NCI-H1417 treated with DMSO at 0.1 percent for 48 hours (cell line): ENCODE measurements around the gene SLC22A16.
"Not testable (repeated sequence)": the region's sequence is repeated elsewhere in the genome, so short reads cannot be mapped to it uniquely, and the experiment has no call there.

ENCODE experiments used
- DNase-seq: peaks from one replicate; lab custom pipeline; 2025; lab: John Stamatoyannopoulos, UW

SLC22A16 gene, protein sequence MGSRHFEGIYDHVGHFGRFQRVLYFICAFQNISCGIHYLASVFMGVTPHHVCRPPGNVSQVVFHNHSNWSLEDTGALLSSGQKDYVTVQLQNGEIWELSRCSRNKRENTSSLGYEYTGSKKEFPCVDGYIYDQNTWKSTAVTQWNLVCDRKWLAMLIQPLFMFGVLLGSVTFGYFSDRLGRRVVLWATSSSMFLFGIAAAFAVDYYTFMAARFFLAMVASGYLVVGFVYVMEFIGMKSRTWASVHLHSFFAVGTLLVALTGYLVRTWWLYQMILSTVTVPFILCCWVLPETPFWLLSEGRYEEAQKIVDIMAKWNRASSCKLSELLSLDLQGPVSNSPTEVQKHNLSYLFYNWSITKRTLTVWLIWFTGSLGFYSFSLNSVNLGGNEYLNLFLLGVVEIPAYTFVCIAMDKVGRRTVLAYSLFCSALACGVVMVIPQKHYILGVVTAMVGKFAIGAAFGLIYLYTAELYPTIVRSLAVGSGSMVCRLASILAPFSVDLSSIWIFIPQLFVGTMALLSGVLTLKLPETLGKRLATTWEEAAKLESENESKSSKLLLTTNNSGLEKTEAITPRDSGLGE

DNA sequence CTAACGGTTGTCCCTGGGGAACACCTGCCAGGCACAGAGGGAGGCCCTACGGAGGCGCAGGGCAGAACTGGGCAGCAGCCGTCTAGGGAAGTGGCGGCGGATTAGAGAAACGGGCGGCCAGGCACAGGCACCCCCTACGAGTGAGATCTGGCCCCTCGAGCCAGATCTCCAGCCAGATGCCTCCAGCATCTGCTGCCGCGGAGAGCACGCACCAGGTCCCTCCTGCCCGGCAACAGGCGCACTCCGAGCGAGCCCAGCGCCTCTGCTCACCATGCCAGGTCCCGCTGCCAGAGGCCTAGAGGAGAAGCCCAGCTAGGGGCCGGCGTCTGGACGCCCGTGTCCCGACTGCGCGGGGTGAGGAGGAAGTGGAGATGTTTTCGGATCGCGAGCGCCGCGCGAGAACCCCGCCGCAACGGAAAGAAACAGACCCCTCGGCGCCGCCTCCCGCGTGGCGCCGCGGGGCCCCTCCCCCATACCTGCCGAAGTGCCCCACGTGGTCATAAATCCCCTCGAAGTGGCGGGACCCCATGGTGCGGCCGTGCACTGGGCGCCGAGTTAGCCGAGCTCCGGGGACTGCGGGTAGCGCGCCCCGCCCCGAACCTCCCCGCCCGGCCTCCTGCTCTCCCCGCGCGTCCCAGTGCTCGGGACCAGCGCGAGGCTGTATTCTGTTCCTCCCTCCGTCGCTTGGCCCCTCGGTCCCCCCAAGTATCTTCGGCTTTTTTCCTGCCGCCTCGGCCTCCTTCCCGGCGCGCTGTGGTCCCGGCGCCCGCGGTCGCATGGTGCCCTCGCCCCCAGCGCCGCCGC, at the start of gene SLC22A16:
Gene SLC22A16, minus strand, starts transcription at position 568 of the 804 bp plus-strand sequence. Its CDS starts 39 bp downstream, at position 529.
- no peak for DNase-seq

DNA sequence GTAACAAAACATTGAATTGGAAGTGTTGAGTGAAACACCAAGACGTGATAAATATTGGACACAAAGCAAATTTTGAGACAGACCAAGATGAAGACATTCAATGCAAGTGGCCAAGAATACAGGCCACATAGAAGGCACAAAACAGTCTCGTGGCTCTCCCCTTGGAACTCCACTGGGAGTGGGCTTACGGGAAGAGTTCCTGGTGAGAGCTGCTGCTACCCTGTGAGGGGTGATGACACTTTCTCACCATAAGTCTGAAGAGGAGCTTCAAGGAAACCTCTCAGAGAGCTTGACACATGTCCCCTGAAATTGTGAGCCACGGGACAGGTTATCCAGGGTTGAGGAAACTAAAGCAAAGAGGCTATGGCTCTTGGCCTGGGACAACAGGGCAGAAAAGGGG, 48.6 kb upstream of the SLC22A16 start:
- no peak for DNase-seq

DNA sequence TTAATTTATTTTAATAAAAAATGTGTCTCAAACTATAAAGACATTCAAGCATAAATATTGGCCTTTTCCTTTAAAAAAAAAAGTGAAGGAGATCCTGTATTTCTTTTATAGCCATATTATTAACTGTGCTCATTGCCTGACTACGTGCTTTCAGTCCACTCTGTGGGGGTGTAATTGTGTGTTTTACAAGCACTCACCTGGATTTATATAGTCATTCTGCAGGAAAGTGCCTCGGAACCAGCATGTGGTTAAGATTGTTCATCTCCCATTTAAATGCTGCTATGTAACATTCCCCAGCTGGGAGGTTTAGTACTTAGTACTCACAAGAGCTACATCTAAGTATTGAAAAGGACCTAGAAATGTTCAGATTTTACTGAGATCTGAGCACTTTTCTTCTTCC, 47.9 kb upstream of the SLC22A16 start:
- DNase-seq: peak; percentile 29

DNA sequence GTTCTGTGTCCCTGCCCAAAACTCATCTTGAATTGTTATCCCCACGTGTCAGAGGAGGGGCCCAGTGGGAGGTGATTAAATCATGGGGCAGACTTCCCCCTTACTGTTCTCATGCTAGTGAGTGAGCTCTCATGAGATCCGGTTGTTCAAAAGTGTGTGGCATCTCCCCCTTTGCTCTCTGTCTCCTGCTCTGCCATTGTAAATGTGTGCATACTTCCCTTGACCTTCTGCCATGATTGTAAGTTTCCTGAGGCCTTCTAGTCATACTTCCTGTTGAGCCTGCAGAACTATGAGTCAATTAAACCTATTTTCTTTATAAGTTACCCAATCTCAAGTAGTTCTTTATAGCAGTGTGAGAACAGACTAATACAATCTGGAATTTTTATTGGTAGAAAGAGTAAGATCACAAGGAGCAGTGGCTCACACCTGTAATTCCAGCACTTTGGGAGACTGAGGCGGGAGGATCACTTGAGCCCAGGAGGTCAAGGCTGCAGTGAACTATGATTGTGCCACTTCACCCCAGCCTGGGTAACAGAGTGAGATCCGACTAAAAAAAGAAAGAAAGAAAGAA, 47.1 kb upstream of the SLC22A16 start:
- DNase-seq: no peak

DNA sequence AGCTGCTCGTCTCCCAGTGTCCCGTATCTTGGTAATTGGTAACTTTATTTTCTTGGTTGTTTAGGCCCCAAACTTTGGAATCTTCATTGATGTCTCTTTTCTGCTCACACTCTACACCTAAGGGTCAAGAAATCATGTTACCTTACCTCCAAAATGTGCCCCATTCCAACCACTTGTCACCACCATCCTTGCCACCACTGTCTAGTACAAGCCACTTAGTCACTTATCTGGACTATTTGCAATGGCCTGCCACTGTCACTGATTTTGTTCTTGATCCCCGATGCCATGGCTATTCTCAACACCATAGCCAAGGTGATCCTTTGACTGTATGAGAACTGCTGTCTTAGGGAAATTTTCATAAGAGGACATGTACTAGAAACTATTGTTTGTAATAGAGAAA, 46.0 kb upstream of the SLC22A16 start:
- DNase-seq: no peak

DNA sequence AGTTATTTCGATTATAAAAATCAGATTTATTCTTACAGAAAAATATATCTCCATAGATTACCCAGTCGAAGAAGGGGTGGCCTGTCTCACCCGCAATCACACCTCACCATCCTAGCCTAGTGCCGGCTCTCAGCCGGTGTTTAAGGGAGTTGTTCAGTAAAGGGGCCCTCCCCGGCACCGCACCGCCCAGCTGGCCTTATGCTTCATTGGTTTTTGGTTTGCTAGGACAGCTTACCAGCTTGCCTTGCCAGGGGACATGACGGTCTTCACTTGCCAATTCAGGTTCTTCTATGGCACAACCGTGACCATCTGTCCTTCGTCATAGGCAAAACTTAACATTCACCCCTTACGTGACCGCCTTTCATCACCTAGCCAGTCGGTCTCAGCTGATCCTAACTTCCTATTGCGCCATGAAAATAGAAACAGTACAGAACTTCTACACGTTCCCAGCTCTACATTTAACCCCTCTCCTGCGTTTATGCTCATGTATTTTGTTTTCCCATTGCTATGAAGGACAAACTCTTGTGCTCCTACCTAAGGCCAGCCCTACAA, 44.7 kb upstream of the SLC22A16 start:
- no peak for DNase-seq

DNA sequence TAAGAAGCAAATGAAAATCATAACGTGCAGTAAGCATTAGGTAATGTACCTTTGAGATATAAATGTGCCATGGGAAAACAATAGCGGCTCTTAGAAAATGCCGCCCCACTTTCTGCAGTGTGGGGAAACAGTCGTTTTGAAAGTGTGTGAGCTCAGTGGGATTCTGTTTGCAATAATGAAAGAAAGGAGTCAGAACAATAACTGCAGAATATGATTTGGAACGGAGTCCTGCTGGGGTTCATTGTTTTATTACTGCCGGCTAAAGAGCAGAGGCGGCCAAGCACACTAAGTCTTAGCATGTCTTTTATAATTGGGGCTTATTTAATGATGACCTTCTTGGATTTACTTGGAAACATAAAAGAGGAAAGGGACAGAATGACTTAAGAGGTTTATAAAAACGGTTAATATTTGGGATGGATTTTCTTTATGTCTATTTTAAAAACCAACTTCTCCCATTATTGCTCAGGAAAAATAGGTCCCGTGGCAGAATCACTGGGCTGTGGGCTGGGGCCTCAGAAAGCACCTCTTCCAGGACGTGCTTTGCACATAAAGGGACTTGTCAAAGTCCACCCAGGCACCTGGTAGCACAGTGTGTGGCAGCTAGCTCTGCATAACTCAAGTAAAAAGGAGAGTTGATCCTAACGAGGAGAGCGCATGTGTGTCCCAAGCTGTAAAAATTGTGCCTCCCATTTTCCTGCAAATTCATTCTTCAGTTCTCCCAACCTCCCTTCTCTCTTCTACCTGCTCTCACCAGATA, 44.0 kb upstream of the SLC22A16 start:
- DNase-seq: peak; percentile 47

DNA sequence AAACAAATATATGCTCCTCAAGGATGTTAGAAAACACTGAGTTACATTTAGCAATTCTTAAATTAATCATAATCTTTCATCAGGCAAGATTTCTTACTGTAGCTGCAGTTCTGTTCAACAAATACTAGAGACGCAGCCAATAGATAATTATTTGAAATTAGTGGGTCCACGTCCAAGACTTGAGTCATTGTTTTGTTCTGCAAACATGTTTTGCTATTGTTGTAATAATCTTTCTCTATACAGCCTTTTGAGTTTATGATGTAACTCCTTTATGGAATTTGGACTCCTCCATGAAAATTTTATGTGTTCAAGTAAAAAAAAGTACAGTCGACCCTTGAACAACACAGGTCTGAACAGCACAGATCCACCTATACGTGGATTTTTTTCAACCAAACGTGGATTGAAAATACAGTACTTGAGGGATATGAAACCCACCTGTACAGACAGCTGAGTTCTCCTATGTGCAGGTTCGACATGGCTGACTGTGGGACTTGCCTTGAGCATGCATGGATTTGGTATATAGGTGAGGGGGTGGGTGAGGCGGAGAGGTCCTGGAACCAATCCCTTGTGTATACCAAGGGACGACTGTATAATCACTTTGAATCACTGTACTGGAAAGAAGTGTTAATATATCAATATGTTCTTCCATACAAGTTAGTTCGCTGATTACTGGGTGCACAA, 41.3 kb upstream of the SLC22A16 start:
- peak; percentile 5 for DNase-seq

DNA sequence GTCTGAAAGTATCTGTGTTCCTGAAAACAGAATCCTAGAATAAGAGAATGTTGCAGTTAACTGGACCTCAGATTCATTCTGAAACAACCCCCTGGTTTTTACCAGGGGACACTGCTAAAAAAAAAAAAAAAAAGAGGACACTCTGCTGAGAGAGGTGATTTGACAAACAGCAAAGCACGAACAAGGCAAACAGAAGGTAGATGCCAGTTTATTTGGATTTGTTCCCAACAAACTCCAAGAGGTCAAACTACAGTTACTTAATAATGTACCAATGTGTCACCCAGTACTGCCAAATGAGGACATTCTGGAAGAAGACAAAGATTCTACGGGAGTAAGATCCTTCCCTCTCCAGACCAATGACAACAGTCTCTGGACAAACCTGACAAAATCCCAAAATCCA, 40.6 kb upstream of the SLC22A16 start:
- no peak for DNase-seq

DNA sequence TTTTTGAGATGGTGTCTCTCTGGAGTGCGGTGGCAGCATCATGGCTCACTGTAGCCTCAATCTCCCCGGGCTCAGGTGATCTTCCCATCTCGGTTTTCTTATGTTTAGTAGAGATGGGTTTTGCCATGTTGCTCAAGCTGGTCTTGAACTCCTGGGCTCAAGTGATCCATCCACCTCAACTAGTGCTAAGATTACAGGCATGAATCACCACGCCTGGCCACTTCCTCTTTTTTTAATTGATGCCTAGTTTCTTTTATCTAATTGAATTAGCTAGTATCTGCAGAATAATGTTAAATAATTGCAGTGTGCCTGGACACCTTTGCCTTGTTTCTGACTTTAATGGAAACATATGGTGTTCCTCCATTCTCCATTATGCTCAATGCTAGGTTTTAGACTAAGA, 38.4 kb upstream of the SLC22A16 start:
- DNase-seq: no peak

DNA sequence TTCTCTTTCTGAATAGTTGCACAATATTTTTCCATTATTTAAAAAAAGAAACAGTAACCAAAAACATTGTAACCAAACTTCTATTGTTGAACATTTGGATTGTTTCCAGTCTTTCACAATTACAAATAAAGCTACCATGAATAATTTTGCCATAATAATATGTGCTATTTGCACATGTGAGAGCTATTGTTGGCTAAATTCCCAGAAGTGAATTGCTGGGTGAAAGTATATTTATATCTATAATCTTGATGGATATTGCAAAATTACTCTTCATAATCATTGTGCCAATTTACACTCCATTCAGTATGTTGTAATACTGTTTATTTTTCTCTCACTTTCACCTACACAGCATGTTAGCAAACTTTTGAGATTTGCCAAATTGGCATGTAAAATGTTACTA, 36.6 kb upstream of the SLC22A16 start:
- peak; percentile 19 for DNase-seq

DNA sequence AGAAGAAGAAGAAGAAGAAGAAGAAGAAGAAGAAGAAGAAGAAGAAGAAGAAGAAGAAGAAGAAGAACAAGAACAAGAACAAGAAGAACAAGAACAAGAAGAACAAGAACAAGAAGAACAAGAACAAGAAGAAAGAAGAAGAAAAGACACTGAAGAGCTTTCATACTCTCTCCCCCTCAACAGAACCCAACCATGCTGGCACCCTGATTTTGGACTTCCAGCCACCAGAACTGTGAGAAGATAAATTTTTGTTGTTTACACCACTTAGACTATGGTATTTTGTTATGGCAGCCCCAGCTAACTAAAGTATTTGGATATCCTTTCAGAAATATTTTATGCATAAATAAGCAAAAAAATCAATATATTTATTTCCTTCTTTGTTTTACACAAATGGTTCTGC, 36.1 kb upstream of the SLC22A16 start:
- not testable (repeated sequence) for DNase-seq

DNA sequence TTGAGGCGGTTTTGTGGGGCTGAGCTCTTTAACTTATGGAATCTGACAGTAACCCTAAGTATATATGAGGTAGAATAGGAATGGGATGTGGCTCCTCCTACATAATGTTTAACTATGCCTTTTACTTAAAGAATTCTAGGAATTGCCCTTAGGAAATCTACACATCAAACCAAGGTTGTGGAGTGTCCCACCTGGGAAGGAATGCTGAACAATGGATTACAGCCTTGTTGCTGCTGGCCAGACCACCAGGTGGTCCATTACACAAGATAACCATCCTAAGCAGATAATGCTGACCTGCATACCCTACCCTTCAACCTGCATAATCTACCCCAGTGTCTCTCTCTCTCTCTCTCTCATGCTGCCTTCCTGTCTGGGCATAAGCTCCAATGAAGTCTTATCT, 35.0 kb upstream of the SLC22A16 start:
- no peak for DNase-seq

DNA sequence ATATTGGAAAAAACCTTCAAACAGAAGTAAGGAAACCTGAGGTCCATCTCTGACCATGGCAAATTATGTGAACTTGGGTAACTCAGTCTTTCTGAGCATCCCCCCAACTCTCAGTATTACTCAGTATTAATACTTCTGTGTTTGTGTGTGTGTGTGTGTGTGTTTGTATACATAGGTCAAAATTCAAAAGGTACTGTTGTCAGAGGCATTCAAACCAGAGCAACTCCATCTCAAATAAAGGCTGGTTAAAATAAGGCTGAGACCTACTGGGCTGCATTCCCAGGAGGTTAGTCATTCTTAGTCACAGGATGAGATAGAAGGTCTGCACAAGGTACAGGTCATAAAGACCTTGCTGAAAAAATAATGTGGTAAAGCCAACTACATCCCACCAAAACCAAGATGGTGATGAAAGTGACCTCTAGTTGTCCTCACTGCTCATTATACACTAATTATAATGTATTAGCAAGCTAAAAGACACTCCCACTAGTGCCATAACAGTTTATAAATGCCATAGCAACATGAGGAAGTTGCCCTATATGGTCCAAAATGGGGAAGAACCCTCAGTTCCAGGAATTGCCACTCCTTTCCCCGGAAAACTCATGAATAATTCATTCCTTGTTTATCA, 33.3 kb upstream of the SLC22A16 start:
- no peak for DNase-seq

DNA sequence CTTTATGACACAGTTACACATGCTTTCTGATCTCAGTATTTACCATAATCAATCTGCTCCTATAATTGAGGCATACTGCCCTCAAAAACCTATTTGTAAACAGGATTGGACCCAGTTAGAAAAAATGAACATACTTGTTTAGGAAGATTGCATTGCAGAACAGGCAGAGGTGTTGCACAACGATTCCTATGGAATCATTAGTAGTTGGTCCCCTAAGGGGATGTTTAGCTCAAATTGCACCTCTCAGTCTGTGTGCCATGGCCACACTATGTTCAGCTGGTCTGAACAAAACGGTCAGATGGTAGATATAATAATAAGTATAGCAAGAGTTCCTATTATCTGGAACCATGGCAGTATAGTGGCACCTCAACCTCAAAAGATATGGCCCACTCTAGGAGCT, 28.5 kb upstream of the SLC22A16 start:
- DNase-seq: not testable (repeated sequence)

DNA sequence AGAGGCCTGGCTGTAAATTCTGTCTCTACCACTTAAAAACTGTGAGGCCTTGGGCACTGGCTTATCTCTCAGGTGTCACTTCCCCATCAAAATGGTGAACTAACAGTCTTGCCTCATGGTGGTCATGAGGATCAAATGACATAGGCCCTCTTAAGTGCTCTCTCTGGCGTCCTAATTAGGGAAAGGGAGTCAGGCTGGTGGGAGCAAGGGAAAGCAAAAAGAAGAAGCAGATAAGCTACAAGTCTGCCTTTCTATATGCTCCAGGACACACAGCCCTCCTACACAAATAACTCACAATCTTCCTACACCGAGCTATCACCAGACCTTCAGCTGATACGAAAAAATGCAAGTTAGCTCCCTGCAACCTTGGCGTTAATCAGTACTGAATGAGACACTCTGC, 19.5 kb upstream of the SLC22A16 start:
- DNase-seq: no peak

DNA sequence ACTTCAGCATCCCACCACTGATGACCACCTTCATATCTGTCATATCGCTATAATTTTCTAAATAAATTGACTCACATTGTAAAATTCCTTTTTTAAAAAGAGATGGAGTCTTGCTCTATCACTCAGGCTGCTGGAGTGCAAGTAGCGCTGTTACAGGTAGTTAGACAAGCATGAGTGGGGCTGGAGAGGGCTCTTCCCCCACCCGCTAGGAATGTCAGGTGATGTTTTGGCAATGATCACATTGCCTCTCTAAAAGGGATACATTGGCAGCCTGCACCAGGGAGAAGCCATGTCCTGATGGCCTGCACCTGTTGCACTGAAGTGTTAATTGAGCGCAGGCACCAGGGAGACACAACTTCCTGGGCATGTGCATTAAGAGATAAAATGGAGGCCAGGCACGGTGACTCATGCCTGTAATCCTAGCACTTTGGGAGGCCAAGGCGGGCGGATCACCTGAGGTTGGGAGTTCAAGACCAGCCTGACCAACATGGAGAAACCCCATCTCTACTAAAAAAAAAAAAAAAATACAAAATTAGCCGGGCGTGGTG, 16.9 kb upstream of the SLC22A16 start:
- no peak for DNase-seq

DNA sequence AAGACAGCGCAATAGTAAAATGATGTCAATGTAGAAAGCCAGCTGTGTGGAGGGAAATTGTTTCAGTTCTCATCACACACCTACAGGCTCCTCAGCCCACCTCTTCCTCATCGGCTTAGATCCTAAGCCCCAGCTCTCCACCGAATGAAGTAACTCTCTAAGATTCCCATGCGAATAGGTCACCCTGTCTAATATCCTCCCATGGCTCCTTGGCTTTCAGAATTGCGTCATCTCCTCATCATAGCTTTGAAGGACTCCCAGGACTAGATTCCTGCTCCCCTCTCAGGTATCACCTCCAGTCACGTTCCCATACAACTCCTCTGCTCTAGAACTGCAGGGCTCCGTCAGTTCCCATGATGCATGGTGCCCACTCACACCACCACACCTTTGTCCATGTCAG, 16.2 kb upstream of the SLC22A16 start:
- no peak for DNase-seq

DNA sequence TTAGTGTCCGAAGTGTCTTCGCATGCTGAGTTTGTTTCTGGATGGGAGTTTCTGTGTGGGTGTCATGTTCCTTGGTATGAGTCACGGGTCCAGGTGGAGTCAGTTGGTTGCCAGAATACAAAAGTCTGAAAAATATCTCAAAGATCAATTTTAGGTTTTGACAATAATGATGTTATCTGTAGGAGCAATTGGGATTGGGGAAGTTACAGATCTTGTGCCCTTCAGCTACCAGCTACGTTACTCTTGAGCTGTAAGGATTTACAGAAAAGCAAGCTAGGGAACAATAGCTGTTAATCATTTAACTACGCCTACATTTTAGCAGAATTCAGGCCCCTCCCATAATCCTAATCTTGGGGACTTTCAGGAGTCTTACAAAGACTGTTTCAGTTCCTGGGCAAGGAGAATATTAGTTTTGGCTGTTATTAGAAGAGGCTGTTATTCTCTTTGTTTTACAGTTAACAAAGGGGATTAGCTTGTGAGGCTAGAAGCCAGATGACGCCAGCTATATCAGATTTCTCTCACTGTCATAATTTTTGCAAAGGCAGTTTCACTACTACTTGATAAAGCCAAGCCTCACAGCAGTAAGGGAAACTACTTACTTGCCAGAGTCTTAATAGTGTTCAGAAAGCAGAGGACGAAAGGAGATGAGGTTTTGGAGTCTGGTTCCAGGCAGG, 15.4 kb upstream of the SLC22A16 start:
- DNase-seq: no peak

DNA sequence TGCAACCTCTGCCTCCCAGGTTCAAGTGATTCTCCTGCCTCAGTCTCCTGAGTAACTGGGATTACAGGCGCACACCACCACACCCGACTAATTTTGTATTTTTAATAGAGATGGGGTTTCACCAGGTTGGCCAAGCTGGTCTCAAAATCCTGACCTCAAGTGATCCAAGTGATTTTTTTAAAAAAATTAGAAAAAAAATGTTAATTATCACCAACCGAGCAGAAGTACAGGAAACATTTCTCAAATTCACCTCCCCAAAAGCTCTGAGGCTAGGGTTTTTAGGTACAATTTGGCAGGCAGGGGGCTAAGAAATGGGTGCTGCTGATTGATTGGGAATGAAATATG, 14.9 kb upstream of the SLC22A16 start:
- DNase-seq: no peak
